Mesendoderm (in vitro differentiated cells): ENCODE data around the gene FKBP14. TPM values are rescaled to one million over a fixed set of nuclear protein-coding genes. Genes with fewer than 3 reads are reported as not detected.
A peak's percentile ranks its signal among the peaks of the same experiment; 100 is the strongest.

Experiments used
- DNase-seq: peaks from one replicate; pipeline ENCODE4 v3.0.0; 2013
- H2AK5ac ChIP-seq: 2 replicates; pipeline ENCODE4 v1.6.1; 2013; ENCODE audit warnings: low read length, inconsistent platforms
- H2BK120ac ChIP-seq: 2 replicates; pipeline ENCODE4 v1.6.1; 2013; ENCODE audit warnings: low read depth, mild to moderate bottlenecking, low read length, moderate library complexity, mixed read lengths
- H2BK15ac ChIP-seq: replicated peaks from 2 replicates; pipeline ENCODE4 v1.6.1; 2013; ENCODE audit warnings: low read depth, mild to moderate bottlenecking, moderate library complexity
- H2BK5ac ChIP-seq: 2 replicates; pipeline ENCODE4 v1.6.1; 2013; ENCODE audit warnings: low read length, inconsistent platforms
- H3K18ac ChIP-seq: 2 replicates; pipeline ENCODE4 v1.6.1; 2013; ENCODE audit warnings: mild to moderate bottlenecking, low read length, mixed read lengths
- H3K23ac ChIP-seq: one replicate; pipeline ENCODE4 v1.6.1; 2013; ENCODE audit warnings: low read length
- H3K27ac ChIP-seq: 2 replicates; pipeline ENCODE4 v1.5.1; 2013; ENCODE audit warnings: low read depth, mild to moderate bottlenecking, inconsistent platforms, low read length, moderate library complexity
- H3K27me3 ChIP-seq: 2 replicates; pipeline ENCODE4 v1.6.1; 2013; ENCODE audit warnings: low read length, control low read depth, mild to moderate bottlenecking, inconsistent platforms; ENCODE audit not compliant: insufficient read depth, poor library complexity
- H3K36me3 ChIP-seq: 2 replicates; pipeline ENCODE4 v1.6.1; 2013; ENCODE audit warnings: low read length, inconsistent platforms; ENCODE audit not compliant: control insufficient read depth, insufficient read depth
- H3K4ac ChIP-seq: one replicate; pipeline ENCODE4 v1.6.1; 2013; ENCODE audit warnings: low read depth, mild to moderate bottlenecking, low read length, moderate library complexity
- H3K4me1 ChIP-seq: 2 replicates; pipeline ENCODE4 v1.6.1; 2013; ENCODE audit warnings: low read depth, low read length, inconsistent platforms; ENCODE audit not compliant: control insufficient read depth
- H3K4me2 ChIP-seq: 2 replicates; pipeline ENCODE4 v1.6.1; 2013; ENCODE audit warnings: low read length
- H3K4me3 ChIP-seq: 2 replicates; pipeline ENCODE4 v1.5.1; 2013; ENCODE audit warnings: mild to moderate bottlenecking, low read length
- H3K56ac ChIP-seq: one replicate; pipeline ENCODE4 v1.6.1; 2013; ENCODE audit warnings: low read length
- H3K79me1 ChIP-seq: 2 replicates; pipeline ENCODE4 v1.6.1; 2013; ENCODE audit warnings: low read length, inconsistent platforms
- H3K79me2 ChIP-seq: 2 replicates; pipeline ENCODE4 v1.6.1; 2013; ENCODE audit warnings: mild to moderate bottlenecking, low read length; ENCODE audit not compliant: control insufficient read depth, insufficient read depth
- H3K9ac ChIP-seq: 2 replicates; pipeline ENCODE4 v1.6.1; 2013; ENCODE audit warnings: low read length, inconsistent platforms
- H4K5ac ChIP-seq: one replicate; pipeline ENCODE4 v1.6.1; 2013; ENCODE audit warnings: low read length
- H4K8ac ChIP-seq: one replicate; pipeline ENCODE4 v1.6.1; 2013; ENCODE audit warnings: low read depth, mild to moderate bottlenecking, control low read depth, low read length, moderate library complexity
- WGBS: extraction: QIAGEN DNeasy Blood & Tissue Kit; methylation state at CpG from one replicate; pipeline ENCODE4 v1.1.7; 2013; ENCODE audit warnings: low lambda C conversion rate, missing lambda C conversion rate; ENCODE audit not compliant: insufficient coverage; ENCODE audit errors: extremely low coverage; 5-methylcytosine and 5-hydroxymethylcytosine counted together
- polyA plus RNA-seq, 2 experiments: library from polyadenylated mRNA; stranded (reverse); fragments of 200-250 nt; gene quantifications; one replicate each; pipeline ENCODE4 v1.2.3, GENCODE V29; 2013

The FKBP14 gene, protein sequence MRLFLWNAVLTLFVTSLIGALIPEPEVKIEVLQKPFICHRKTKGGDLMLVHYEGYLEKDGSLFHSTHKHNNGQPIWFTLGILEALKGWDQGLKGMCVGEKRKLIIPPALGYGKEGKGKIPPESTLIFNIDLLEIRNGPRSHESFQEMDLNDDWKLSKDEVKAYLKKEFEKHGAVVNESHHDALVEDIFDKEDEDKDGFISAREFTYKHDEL
- polyA plus RNA-seq (2013, experiment 1 of 2), result 36.4 TPM
- polyA plus RNA-seq (2013, experiment 2 of 2), result 35.2 TPM

DNA sequence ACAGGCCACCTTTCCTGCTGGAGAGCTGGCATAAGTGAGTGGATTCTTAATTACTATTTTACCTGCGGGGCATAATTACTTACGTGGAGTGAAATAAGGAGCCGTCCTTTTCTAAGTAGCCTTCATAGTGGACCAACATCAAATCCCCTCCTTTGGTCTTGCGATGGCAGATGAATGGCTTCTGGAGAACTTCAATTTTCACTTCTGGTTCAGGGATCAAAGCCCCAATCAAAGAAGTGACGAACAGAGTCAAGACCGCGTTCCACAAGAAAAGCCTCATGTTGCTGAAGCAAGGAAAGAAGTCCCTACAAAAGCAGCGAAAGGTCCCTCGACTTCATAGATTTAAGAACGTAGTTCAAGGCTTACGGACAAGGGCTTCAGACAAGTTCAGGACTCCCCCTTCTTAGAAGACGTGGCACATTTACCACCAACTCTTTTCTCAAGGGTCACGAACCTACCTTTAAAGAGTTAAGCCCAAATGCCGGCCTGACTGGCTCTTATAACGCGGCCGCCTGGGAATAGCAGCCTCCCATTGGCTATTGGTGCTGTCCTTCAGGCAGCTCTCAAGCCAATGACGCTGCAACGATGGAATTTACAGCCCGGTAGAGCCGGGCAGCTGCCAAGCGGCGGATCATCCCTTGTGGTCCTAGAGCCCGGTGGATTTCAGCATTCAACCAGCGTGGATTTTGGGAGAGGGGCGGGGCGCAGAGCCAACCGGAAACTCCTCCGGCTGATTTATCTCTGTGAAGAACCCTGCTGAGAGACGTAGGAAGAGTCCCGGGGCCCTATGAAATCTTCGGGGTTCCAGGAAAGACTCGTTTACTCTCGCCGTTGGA lies at the start of gene FKBP14:
TSS of gene FKBP14 (minus strand) at position 474 of the 836 bp plus-strand sequence. CDS start at position 280, 194 bp downstream.
- WGBS, result no CpG with 5 or more reads among the region's 35 CpGs
- peak within 1 kb of the TSS; percentile 10 for H2BK15ac ChIP-seq
- peak within 1 kb of the TSS; percentile 99 for H3K4me3 ChIP-seq
- peak within 1 kb of the TSS; percentile 65 for H4K8ac ChIP-seq
- peak within 1 kb of the TSS; percentile 87 for H3K27ac ChIP-seq
- H3K79me1 ChIP-seq, result peaks cover 26% of the 10 kb centered on the region
- H3K27me3 ChIP-seq, result no peaks in the 10 kb centered on the region
- no peak within 1 kb of the TSS for H2BK120ac ChIP-seq
- H3K4ac ChIP-seq, result peak within 1 kb of the TSS; percentile 93
- peak within 1 kb of the TSS; percentile 98 for H3K9ac ChIP-seq
- peak within 1 kb of the TSS; percentile 94 for H3K18ac ChIP-seq
- H3K23ac ChIP-seq, result no peak within 1 kb of the TSS
- H4K5ac ChIP-seq, result no peak within 1 kb of the TSS
- peak within 1 kb of the TSS; percentile 95 for H3K4me2 ChIP-seq
- DNase-seq, result peak; percentile 100
- H3K79me2 ChIP-seq, result peaks cover 52% of the 10 kb centered on the region
- no peaks in the 10 kb centered on the region for H3K36me3 ChIP-seq
- peak within 1 kb of the TSS; percentile 91 for H2BK5ac ChIP-seq
- peaks cover 15% of the 10 kb centered on the region for H3K4me1 ChIP-seq
- H3K56ac ChIP-seq, result peak within 1 kb of the TSS; percentile 98
- H2AK5ac ChIP-seq, result no peak within 1 kb of the TSS

DNA sequence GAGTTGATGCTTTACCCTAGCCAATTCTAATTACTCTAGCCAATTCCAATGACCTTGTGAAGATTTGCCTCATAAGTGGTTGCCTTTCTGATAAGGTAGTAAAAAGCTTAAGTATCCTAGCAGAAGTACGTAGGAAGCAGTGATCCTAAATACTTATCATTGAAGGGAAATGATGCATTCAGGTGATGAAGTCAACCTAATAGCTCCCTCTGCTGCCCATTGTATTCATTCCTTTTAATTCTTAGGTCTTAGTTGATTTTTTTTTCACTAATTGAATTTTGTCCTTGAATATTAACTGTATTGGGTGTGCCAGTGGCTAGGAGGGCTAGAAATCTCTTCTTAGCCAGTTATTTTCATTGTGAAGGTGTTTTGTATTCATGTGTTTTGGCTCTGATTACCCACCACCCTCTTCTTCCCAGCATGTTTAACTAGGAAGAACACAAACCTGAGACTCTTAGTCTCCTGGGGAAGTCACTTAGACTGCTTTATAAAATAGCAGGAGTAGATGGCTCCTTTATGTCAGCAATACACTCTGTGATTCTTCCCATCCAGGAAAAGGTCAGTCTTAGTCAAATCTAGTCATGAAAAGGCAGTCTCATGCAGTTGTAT lies 48.0 kb upstream of the FKBP14 start:
- Histone ChIP-seq H3K23ac (no peak overlapping the region), H3K4me1 (no peaks in the 10 kb centered on the region), H2BK120ac (no peak overlapping the region), H3K27me3 (no peaks in the 10 kb centered on the region), H4K8ac (no peak overlapping the region), H3K4ac (no peak overlapping the region), H3K79me2 (no peaks in the 10 kb centered on the region), H2BK15ac (no peak overlapping the region), H4K5ac (no peak overlapping the region), H3K56ac (no peak overlapping the region), H2BK5ac (no peak overlapping the region), H3K4me3 (no peak overlapping the region), H3K79me1 (no peaks in the 10 kb centered on the region), H3K36me3 (peaks cover 4% of the 10 kb centered on the region), H3K9ac (no peak overlapping the region), H3K27ac (no peak overlapping the region), H2AK5ac (no peak overlapping the region), H3K18ac (no peak overlapping the region), H3K4me2 (no peak overlapping the region)
- no CpG with 5 or more reads among the region's 1 CpG for WGBS
- peak; percentile 60 for DNase-seq

DNA sequence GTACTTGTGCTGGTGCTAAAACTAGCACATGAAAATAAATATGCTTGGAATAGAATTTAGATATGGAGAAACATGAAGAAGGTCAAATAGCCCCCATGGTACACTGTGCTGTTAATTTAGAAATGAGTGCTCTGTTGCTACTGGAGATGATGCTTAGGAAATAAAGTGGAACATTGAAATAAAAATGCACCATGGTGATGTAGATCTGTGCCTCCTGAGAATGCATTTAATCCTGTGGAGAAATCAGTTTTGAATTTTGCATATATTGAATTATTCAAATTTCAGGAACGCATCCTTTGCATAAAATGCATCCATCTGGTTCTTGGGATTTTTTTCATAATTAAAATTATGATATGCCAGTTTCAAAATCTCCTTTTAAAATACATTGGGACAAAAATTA lies 46.2 kb upstream of the FKBP14 start:
- no peak overlapping the region for H3K4me2 ChIP-seq
- H3K56ac ChIP-seq, result no peak overlapping the region
- no peak overlapping the region for H3K18ac ChIP-seq
- H2AK5ac ChIP-seq, result no peak overlapping the region
- H2BK5ac ChIP-seq, result no peak overlapping the region
- no peak overlapping the region for H4K8ac ChIP-seq
- no peaks in the 10 kb centered on the region for H3K27me3 ChIP-seq
- no peak overlapping the region for H3K4me3 ChIP-seq
- H3K27ac ChIP-seq, result no peak overlapping the region
- no peaks in the 10 kb centered on the region for H3K79me1 ChIP-seq
- H3K9ac ChIP-seq, result no peak overlapping the region
- DNase-seq, result no peak
- no peaks in the 10 kb centered on the region for H3K4me1 ChIP-seq
- no peak overlapping the region for H2BK15ac ChIP-seq
- no peak overlapping the region for H2BK120ac ChIP-seq
- H3K36me3 ChIP-seq, result peaks cover 1% of the 10 kb centered on the region
- WGBS, result no CpG with 5 or more reads among the region's 1 CpG
- no peak overlapping the region for H3K4ac ChIP-seq
- no peak overlapping the region for H3K23ac ChIP-seq
- H3K79me2 ChIP-seq, result no peaks in the 10 kb centered on the region
- no peak overlapping the region for H4K5ac ChIP-seq

DNA sequence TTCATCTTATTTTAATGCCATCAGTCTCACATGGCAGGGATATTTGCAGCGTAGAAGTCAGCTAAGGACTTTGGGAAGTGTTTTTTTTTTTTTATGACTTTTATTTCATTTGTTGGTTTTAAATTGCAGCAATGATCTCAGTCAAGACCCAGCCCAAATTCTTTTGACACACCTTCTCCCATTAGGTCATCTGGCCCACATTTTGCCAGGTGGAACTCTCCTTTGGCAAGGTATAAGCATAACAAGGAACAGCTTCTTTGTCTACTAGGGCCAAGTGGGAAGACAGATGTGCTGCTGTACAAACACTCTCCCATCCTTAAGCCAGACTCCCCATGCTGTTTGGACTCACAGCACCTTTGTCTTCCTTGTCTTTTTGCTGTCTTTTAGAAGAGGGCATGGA lies 43.5 kb upstream of the FKBP14 start:
- peaks cover 1% of the 10 kb centered on the region for H3K36me3 ChIP-seq
- no CpG with 5 or more reads among the region's 1 CpG for WGBS

DNA sequence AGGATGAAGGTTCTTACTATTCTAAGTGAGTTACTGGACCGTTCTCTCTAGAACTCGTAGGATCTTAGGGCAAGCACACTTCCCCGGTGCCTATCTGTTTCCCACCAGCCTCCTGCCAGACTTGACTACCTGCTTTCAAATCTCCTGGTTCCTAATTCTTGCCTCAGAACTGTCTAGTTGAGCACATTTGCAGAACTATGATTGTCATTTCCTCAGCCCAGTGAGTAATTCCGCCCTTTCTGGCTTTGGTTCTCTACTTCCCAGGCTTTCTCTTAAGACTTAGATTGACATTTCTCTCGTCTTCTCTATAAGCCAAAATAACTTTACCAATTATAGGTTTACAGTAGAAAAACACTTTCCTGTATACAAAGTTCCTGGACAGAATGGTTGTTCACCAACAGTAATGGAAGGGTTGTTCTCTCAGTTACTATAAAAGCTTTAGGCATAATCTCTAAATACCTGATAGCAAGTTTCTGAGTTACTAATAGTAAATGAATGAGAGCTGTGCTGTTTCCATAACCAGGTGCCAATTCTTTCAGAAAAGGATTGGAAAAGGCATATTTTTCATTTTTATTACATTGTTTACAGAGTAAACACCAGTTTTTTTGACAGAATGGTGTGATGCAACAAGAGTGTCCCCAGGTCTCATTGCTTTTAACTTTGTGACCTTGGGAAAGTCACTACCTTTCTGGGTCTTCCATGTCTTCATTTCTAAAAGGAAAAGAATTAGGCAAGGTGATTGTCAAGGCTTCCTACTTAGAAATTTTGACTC lies 42.8 kb upstream of the FKBP14 start:
- Histone ChIP-seq H3K9ac (no peak overlapping the region), H3K23ac (no peak overlapping the region), H3K56ac (no peak overlapping the region), H4K8ac (no peak overlapping the region), H3K4ac (no peak overlapping the region), H3K27me3 (no peaks in the 10 kb centered on the region), H3K4me1 (no peaks in the 10 kb centered on the region), H2AK5ac (no peak overlapping the region), H4K5ac (no peak overlapping the region), H3K4me3 (no peak overlapping the region), H3K79me2 (no peaks in the 10 kb centered on the region), H3K27ac (no peak overlapping the region), H2BK15ac (no peak overlapping the region), H3K36me3 (peaks cover 1% of the 10 kb centered on the region), H3K4me2 (no peak overlapping the region), H2BK5ac (no peak overlapping the region), H3K79me1 (no peaks in the 10 kb centered on the region), H2BK120ac (no peak overlapping the region), H3K18ac (no peak overlapping the region)
- WGBS, result no CpG with 5 or more reads among the region's 5 CpGs
- DNase-seq, result no peak

More for the DNA sequence above, 43.5 kb upstream of the FKBP14 start:
- Histone ChIP-seq H2AK5ac (no peak overlapping the region), H3K4me3 (no peak overlapping the region), H3K27me3 (no peaks in the 10 kb centered on the region), H3K9ac (no peak overlapping the region), H2BK120ac (no peak overlapping the region), H3K56ac (no peak overlapping the region), H3K79me2 (no peaks in the 10 kb centered on the region), H3K4ac (no peak overlapping the region), H3K4me1 (no peaks in the 10 kb centered on the region), H3K18ac (no peak overlapping the region), H4K5ac (no peak overlapping the region), H3K4me2 (no peak overlapping the region), H3K79me1 (no peaks in the 10 kb centered on the region), H3K27ac (no peak overlapping the region), H2BK5ac (no peak overlapping the region), H2BK15ac (no peak overlapping the region), H4K8ac (no peak overlapping the region), H3K23ac (no peak overlapping the region)
- no peak for DNase-seq
